HepG2 (cell line): ENCODE data around the gene GGTLC2. TPM values are rescaled to one million over a fixed set of nuclear protein-coding genes. Genes with fewer than 3 reads are reported as not detected.
"Not testable (repeated sequence)": the region's sequence is repeated elsewhere in the genome, so short reads cannot be mapped to it uniquely, and the experiment has no call there.

Source experiments
- ATAC-seq: fragments of 200-7000 bp; cut with Tn5 transposase; 3 replicates; pipeline ENCODE4 v1.9.1; 2020; ENCODE audit warnings: mild to moderate bottlenecking, moderate library complexity
- BruUV-seq: library from RNA; stranded (reverse); fragments of 400-500 nt; replicated peaks from 2 replicates; lab custom pipeline; 2021; lab: Mats Ljungman, UMichigan
- CTCF ChIA-PET: fragments of 300-600 bp; formaldehyde crosslinking; extraction: SDS; loops from one replicate; lab custom pipeline; 2021; ENCODE audit warnings: low total read pairs, inconsistent platforms, low intra/inter-chr PET ratio; lab: Yijun Ruan, JAX
- POLR2A ChIA-PET: fragments of 350-600 bp; sonication (Branson Sonifier 250); formaldehyde crosslinking; loops from one replicate; lab custom pipeline; 2020; ENCODE audit warnings: antibody characterized with exemption, inconsistent platforms; lab: Yijun Ruan, JAX
- DNase-seq: peaks from one replicate; pipeline ENCODE4 v3.0.0-alpha.2; 2015; ENCODE audit warnings: low spot score
- FAIRE-seq: peaks from 3 replicates; lab custom pipeline; 2011; peaks lifted over from hg19 to GRCh38; lab: Jason Lieb, UNC
- H2AFZ ChIP-seq: one replicate; pipeline ENCODE4 v1.6.1; 2011; ENCODE audit warnings: low read length, inconsistent platforms
- H3K27ac ChIP-seq: fragments of 300-600 bp; 3 replicates; pipeline ENCODE4 v1.8.0; 2011; ENCODE audit warnings: mixed run types, mild to moderate bottlenecking, mixed read lengths, low read length, inconsistent platforms; ENCODE audit not compliant: insufficient read depth; ENCODE audit errors: extremely low read length
- H3K27me3 ChIP-seq, 2 experiments: fragments of 200-600 bp in 1 of 2; 2 replicates in 1 of 2; 3 replicates in 1 of 2; pipeline versions ENCODE4 v1.6.0 to v1.8.0; 2011; ENCODE audit warnings: low read length in 2 of 2, mild to moderate bottlenecking in 2 of 2, moderate library complexity in 2 of 2, inconsistent platforms in 1 of 2; ENCODE audit not compliant: insufficient read depth in 2 of 2, control insufficient read depth in 1 of 2
- H3K36me3 ChIP-seq, 2 experiments: fragments of 200-600 bp in 1 of 2; replicated peaks in 1 of 2; 2 replicates in 1 of 2; 3 replicates in 1 of 2; pipeline versions ENCODE4 v1.5.1 to v1.8.0; 2011; ENCODE audit warnings: low read length in 2 of 2, inconsistent platforms in 1 of 2; ENCODE audit not compliant: insufficient read depth in 2 of 2, control insufficient read depth in 1 of 2
- H3K4me1 ChIP-seq: 2 replicates; pipeline ENCODE4 v1.5.1; 2012; ENCODE audit warnings: low read length, inconsistent platforms; ENCODE audit not compliant: insufficient read depth
- H3K4me2 ChIP-seq: 2 replicates; pipeline ENCODE4 v1.6.0; 2011; ENCODE audit warnings: low read depth, low read length, inconsistent platforms
- H3K4me3 ChIP-seq, 3 experiments: fragments of 200-600 bp in 1 of 3; sonication (generic), shearing (Covaris generic) in 1 of 3; replicated peaks in 1 of 3; 2 replicates each; pipeline ENCODE4 v1.5.1; 2011 to 2016; ENCODE audit warnings: low read length in 3 of 3, inconsistent platforms in 2 of 3, low read depth in 2 of 3, mild to moderate bottlenecking in 2 of 3, control low read depth in 1 of 3, mixed read lengths in 1 of 3; ENCODE audit not compliant: insufficient read depth in 1 of 3
- H3K79me2 ChIP-seq: one replicate; pipeline ENCODE4 v1.6.1; 2011; ENCODE audit warnings: low read length, inconsistent platforms; ENCODE audit not compliant: insufficient read depth
- H3K9ac ChIP-seq: 2 replicates; pipeline ENCODE4 v1.6.0; 2011; ENCODE audit warnings: mild to moderate bottlenecking, low read depth, low read length, inconsistent platforms; ENCODE audit not compliant: insufficient read depth
- H3K9me3 ChIP-seq: 2 replicates; pipeline ENCODE4 v1.5.1; 2012; ENCODE audit warnings: mild to moderate bottlenecking, low read length
- H4K20me1 ChIP-seq: 2 replicates; pipeline ENCODE4 v1.6.0; 2011; ENCODE audit warnings: inconsistent platforms, mild to moderate bottlenecking, low read length, moderate library complexity; ENCODE audit not compliant: insufficient read depth
- TFAP4 ChIP-seq: sonication (generic); IDR thresholded peaks from 2 replicates; pipeline ENCODE4 v1.6.1; 2016; ENCODE audit warnings: low read depth, borderline replicate concordance
- ZNF652 ChIP-seq: IDR thresholded peaks from 2 replicates; pipeline ENCODE4 v1.6.1; 2016; ENCODE audit warnings: low read depth, borderline replicate concordance
- WGBS: methylation state at CpG from one replicate; pipeline ENCODE4 v1.1.6; 2017; ENCODE audit warnings: low lambda C conversion rate; 5-methylcytosine and 5-hydroxymethylcytosine counted together
- in situ Hi-C: cut with HindIII; loops from 2 replicates; pipeline ENCODE4 v1.10.0; 2017; ENCODE audit warnings: low pct_unique_long_range_greater_than_20kb; ENCODE audit not compliant: extremely low pct_ligation_motif_present
- intact Hi-C: fragments of 100-400 bp; cut with micrococcal nuclease; formaldehyde crosslinking; loops from one replicate; pipeline ENCODE4 v1.10.0; 2022; ENCODE audit not compliant: unreplicated experiment
- polyA plus RNA-seq, 8 experiments: library from polyadenylated mRNA; depleted of rRNA in 3 of 8; stranded (reverse) in 7 of 8; unstranded in 1 of 8; fragments of >200 nt; fragmentation: Illumina TruSeq in 4 of 8; extraction: Trizol in 4 of 8; gene quantifications; 2 replicates each; pipeline versions ENCODE4 v1.2.1 to v1.2.3, GENCODE V29; 2011 to 2016; ENCODE audit warnings: low read depth in 4 of 8, missing spikeins in 1 of 8, mixed read lengths in 1 of 8; ENCODE audit not compliant: insufficient read depth in 1 of 8
- total RNA-seq, 5 experiments: library from RNA; depleted of rRNA; stranded (reverse); fragments of >200 nt; fragmentation: Illumina TruSeq; extraction: Trizol; gene quantifications; 2 replicates each; pipeline ENCODE4 v1.2.3, GENCODE V29; 2016; ENCODE audit warnings: low read depth in 1 of 5

GGTLC2 gene
- total and polyA plus RNA-seq, 2 of the 13 experiments (the other 11 are each of a cell fraction or from before 2014, with no cell fraction given) = not detected

- H3K4me1 ChIP-seq, ATAC-seq, in situ Hi-C loops, FAIRE-seq, H3K4me2 ChIP-seq, intact Hi-C loops, H3K36me3 ChIP-seq, BruUV-seq, CTCF ChIA-PET, H3K27me3 ChIP-seq, DNase-seq, H2AFZ ChIP-seq, H3K79me2 ChIP-seq, POLR2A ChIA-PET, H3K9ac ChIP-seq, H3K4me3 ChIP-seq, H3K9me3 ChIP-seq, H3K27ac ChIP-seq, H4K20me1 ChIP-seq: not testable (repeated sequence)
- WGBS = 35% methylated on average over 4 of the region's 8 CpGs
These were observed 6.5 kb downstream of the GGTLC2 start for GRCh38 chr22:22650803-22651515.

- POLR2A ChIA-PET, H4K20me1 ChIP-seq, H3K79me2 ChIP-seq, BruUV-seq, FAIRE-seq, H2AFZ ChIP-seq, intact Hi-C loops, H3K27me3 ChIP-seq, H3K4me3 ChIP-seq, in situ Hi-C loops, H3K36me3 ChIP-seq, H3K9me3 ChIP-seq, CTCF ChIA-PET, H3K4me2 ChIP-seq, H3K27ac ChIP-seq, ATAC-seq, DNase-seq, H3K9ac ChIP-seq, H3K4me1 ChIP-seq: not testable (repeated sequence)
- peak; percentile 72 for TF ChIP-seq ZNF652 (CRISPR knock-in tag)
- 0 out of 2 replicates have a peak, but pooled peaks have one; percentile 23 for TF ChIP-seq TFAP4
- 0% methylated on average over 1 of the region's 10 CpGs for WGBS
These were observed 7.2 kb downstream of the GGTLC2 start for GRCh38 chr22:22651593-22651992.

GRCh38 chr22:22652102-22652501, 7.7 kb downstream of the GGTLC2 start:
- FAIRE-seq, H3K36me3 ChIP-seq, H3K79me2 ChIP-seq, ATAC-seq, H3K4me3 ChIP-seq, CTCF ChIA-PET, H2AFZ ChIP-seq, H3K4me1 ChIP-seq, H4K20me1 ChIP-seq, POLR2A ChIA-PET, H3K27ac ChIP-seq, BruUV-seq, H3K27me3 ChIP-seq, H3K9me3 ChIP-seq, in situ Hi-C loops, H3K4me2 ChIP-seq, intact Hi-C loops, H3K9ac ChIP-seq, DNase-seq: not testable (repeated sequence)
- WGBS = 25% methylated on average over 12 of the region's 12 CpGs
